Neural crest cell (in vitro differentiated cells): ENCODE measurements around the gene RBM18. TPM values are rescaled to one million over a fixed set of nuclear protein-coding genes. Genes with fewer than 3 reads are reported as not detected.

ENCODE experiments used
- DNase-seq: peaks from one replicate; pipeline ENCODE4 v3.0.0; 2021; ENCODE audit warnings: low read depth, mixed read lengths, low spot score
- H3K27ac Mint-ChIP-seq: one replicate; pipeline ENCODE4 v1.8.0; 2021; ENCODE audit warnings: mild to moderate bottlenecking, mixed read lengths; ENCODE audit not compliant: unreplicated experiment
- H3K27me3 Mint-ChIP-seq: 2 replicates; pipeline ENCODE4 v1.8.0; 2021; ENCODE audit warnings: low read depth, mild to moderate bottlenecking, mixed read lengths
- H3K36me3 Mint-ChIP-seq: 2 replicates; pipeline ENCODE4 v1.8.0; 2021; ENCODE audit warnings: low read depth, mild to moderate bottlenecking, mixed read lengths
- H3K4me1 Mint-ChIP-seq: 2 replicates; pipeline ENCODE4 v1.8.0; 2021; ENCODE audit warnings: mixed read lengths
- H3K4me3 Mint-ChIP-seq: one replicate; pipeline ENCODE4 v1.8.0; 2021; ENCODE audit warnings: mild to moderate bottlenecking, mixed read lengths
- H3K9me3 Mint-ChIP-seq: 2 replicates; pipeline ENCODE4 v1.8.0; 2021; ENCODE audit warnings: mixed read lengths
- total RNA-seq: library from RNA; stranded (reverse); gene quantifications from 2 replicates; pipeline ENCODE4 v1.2.1, GENCODE V29; 2021
- TF ChIP-seq, protein P1 (sequence below): fragments of 200-600 bp; sonication (generic); conservative IDR thresholded peaks from 2 replicates; pipeline ENCODE4 v1.5.0; 2021; ENCODE audit warnings: antibody characterized with exemption, mild to moderate bottlenecking

The RBM18 gene
- total RNA-seq, 1 donor from 2014 or later, result 17.9 TPM

DNA sequence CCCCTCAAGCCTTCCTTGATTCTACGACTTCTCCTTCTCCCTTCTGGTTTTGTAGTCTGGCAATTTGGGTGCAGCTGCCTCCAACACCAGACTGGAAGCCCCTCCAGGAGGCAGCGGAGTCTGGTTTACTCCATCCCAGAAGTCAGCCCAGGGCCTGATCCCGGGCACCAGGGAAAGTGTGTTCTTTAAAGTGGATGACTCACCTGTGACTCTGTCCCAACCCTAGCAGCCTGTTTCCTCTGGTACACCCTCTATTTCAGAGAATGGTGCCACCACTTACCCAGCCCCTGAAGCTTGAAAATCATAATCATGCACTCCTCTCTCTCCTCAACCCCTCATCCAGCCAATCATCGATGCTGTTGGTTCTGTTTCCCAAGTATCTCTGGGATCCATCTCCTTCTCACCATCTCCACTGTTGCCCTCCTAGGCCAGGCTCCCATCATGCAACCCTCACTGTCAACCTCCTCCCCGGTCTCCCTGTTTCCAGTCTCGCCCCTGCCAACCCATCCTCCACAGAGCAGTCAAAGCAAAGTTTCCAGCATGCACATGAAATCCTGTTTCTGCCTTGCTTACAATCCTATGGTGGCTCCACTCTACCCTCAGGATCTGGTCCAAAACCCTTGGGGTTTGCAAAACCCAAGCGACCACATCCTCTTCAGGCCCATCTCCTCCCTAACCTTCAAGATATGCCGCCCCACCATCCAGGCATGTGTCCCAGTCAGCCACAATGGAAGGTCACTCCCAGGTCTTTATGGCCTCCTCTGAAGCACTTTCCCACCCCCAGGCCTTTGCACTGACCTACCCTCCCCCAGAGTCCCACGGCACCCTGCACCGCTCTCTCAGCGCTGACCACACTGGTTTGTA lies 46.3 kb downstream of the RBM18 start:
- TF ChIP-seq, protein P1, sequence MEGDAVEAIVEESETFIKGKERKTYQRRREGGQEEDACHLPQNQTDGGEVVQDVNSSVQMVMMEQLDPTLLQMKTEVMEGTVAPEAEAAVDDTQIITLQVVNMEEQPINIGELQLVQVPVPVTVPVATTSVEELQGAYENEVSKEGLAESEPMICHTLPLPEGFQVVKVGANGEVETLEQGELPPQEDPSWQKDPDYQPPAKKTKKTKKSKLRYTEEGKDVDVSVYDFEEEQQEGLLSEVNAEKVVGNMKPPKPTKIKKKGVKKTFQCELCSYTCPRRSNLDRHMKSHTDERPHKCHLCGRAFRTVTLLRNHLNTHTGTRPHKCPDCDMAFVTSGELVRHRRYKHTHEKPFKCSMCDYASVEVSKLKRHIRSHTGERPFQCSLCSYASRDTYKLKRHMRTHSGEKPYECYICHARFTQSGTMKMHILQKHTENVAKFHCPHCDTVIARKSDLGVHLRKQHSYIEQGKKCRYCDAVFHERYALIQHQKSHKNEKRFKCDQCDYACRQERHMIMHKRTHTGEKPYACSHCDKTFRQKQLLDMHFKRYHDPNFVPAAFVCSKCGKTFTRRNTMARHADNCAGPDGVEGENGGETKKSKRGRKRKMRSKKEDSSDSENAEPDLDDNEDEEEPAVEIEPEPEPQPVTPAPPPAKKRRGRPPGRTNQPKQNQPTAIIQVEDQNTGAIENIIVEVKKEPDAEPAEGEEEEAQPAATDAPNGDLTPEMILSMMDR, result no peak
- no peak for DNase-seq
- H3K4me1 Mint-ChIP-seq, result peaks cover 21% of the 10 kb centered on the region
- H3K9me3 Mint-ChIP-seq, result no peaks in the 10 kb centered on the region
- H3K27ac Mint-ChIP-seq, result no peak overlapping the region
- H3K4me3 Mint-ChIP-seq, result no peak overlapping the region
- peaks cover 99% of the 10 kb centered on the region for H3K27me3 Mint-ChIP-seq
- H3K36me3 Mint-ChIP-seq, result peaks cover 6% of the 10 kb centered on the region

DNA sequence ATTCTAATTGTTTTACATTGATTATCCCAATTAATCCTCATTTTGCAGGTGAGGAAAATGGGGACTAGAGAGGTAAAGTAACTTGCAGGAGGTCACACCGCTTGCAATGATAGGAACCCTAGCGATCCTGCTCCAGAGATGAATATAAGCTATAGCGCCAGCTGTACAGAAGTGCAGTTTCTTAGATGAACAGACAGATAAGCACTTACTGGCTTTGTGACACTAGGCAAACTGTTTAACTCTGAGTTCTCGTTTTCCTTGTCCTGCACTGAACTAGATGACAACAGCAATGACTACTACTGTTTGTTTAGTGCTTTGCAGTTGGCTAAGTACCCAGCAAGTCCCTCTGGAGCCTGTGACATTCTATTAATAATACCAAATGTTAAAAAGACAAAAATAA lies 47.0 kb downstream of the RBM18 start:
- H3K36me3 Mint-ChIP-seq, result peaks cover 6% of the 10 kb centered on the region
- no peak overlapping the region for H3K4me3 Mint-ChIP-seq
- TF ChIP-seq, protein P1, result no peak
- DNase-seq, result no peak
- H3K4me1 Mint-ChIP-seq, result peaks cover 14% of the 10 kb centered on the region
- H3K27me3 Mint-ChIP-seq, result peaks cover 99% of the 10 kb centered on the region
- no peaks in the 10 kb centered on the region for H3K9me3 Mint-ChIP-seq
- no peak overlapping the region for H3K27ac Mint-ChIP-seq

DNA sequence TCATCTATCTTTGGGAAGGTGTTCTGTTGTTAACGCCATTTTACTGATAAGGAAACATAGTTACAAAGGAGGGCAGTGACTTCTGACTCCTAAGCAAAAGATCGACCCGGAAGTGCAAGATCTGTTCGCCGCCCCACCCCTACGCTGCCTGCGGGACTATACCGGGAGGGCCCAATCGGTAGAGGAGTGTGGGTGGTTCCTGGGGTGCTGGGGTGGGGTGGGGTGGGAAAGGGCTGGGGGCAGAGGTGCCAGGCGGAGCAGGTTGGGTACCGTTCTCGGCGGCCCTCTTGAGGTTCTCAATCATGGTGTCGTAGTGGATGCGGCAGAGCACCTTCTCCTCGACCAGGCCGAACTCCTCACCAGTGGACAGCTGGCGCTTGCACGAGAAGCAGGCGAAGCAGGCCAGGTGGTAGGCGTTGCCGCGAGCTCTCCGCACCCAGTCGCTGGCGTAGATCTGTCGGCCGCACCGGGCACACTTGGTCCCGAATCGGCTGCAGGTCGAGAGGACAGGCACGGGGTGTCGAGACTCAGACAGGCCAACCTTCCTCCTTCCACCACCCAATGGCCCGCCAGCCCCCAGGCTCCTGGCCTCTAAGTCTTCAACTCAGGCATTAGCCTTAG lies 47.7 kb downstream of the RBM18 start:
- no peak overlapping the region for H3K27ac Mint-ChIP-seq
- peaks cover 6% of the 10 kb centered on the region for H3K36me3 Mint-ChIP-seq
- DNase-seq, result no peak
- peaks cover 14% of the 10 kb centered on the region for H3K4me1 Mint-ChIP-seq
- TF ChIP-seq, protein P1, result no peak
- H3K9me3 Mint-ChIP-seq, result no peaks in the 10 kb centered on the region
- H3K4me3 Mint-ChIP-seq, result peak overlapping the region; percentile 17
- H3K27me3 Mint-ChIP-seq, result peaks cover 99% of the 10 kb centered on the region

DNA sequence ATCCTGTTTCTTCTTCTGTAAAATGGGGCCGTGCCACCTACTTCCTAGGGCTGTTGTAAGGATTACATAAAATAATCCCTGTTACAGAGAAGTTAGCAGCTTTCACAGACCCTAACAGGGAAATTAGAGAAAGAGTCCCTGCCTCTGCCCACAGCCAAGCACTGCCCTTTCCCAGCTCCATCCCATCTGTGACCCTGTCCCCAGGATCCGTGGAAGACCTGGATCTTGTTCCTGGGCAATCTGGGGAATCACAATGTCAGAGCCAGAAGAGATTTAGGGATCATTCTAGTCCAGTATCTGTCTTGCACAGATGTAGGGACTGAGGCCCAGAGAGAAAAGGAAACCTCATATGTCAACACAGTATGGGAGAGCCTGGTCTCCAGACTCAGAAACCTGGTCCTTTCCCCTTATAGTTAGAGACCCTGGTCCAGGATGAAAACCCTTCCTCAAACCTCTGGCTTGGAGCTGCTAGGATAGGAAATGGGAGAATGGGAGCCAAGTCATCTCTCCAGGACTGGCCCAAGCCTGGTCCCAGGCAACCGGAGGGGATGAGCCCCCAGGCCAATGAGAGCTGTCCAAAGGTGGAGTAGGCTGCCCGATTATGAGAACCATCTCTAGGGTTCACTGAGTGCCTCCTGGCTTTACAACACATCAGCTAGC lies 48.4 kb downstream of the RBM18 start:
- Mint-ChIP-seq H3K36me3 (peaks cover 6% of the 10 kb centered on the region), H3K27ac (no peak overlapping the region), H3K4me3 (peak overlapping the region; percentile 17), H3K9me3 (no peaks in the 10 kb centered on the region), H3K4me1 (peaks cover 14% of the 10 kb centered on the region), H3K27me3 (peaks cover 99% of the 10 kb centered on the region)
- no peak for DNase-seq
- TF ChIP-seq, protein P1, result no peak

DNA sequence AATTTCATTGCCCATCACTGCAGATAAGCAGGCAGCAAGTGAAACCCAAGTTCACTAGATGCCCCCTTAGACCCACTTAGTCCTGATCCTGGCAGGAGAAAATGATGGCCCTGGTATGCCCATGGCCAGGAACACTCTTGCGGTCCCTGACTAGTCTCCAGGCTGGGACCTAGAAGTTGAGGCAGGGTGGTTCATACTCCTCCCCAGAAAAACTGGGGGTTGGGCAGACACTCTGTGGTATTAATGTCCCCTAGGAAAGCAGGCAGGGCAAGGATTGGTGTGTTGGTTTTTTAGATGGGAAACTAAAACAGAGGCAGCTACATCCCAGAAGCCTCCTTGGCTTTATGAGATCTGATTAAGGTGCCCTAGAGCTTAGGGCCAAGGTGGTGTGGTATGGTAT lies 49.0 kb downstream of the RBM18 start:
- H3K27me3 Mint-ChIP-seq, result peaks cover 99% of the 10 kb centered on the region
- no peaks in the 10 kb centered on the region for H3K9me3 Mint-ChIP-seq
- peaks cover 14% of the 10 kb centered on the region for H3K4me1 Mint-ChIP-seq
- no peak overlapping the region for H3K27ac Mint-ChIP-seq
- no peak for DNase-seq
- H3K4me3 Mint-ChIP-seq, result no peak overlapping the region
- peaks cover 6% of the 10 kb centered on the region for H3K36me3 Mint-ChIP-seq
- TF ChIP-seq, protein P1, result no peak
